Measurements from ENCODE around the gene SMARCA2.

The SMARCA2 gene

GRCh38 chr9:2032234-2032633 is 17.1 kb downstream of the SMARCA2 start:
- no peak for DNase-seq (ENCODE audit: low read depth)
- H3K4me3 ChIP-seq (ENCODE audit: low read depth, low read length): no peak overlapping the region

GRCh38 chr9:2036844-2037243 is 21.7 kb downstream of the SMARCA2 start:
- DNase-seq (ENCODE audit: low read depth): no peak
- H3K4me3 ChIP-seq (ENCODE audit: low read depth, low read length): no peak overlapping the region

- no peak for DNase-seq (ENCODE audit: low read depth)
- no peak overlapping the region for H3K4me3 ChIP-seq (ENCODE audit: low read depth, low read length)
Observed at GRCh38 chr9:2039294-2040180, 24.4 kb downstream of the SMARCA2 start.

- DNase-seq (ENCODE audit: low read depth): no peak
- H3K4me3 ChIP-seq (ENCODE audit: low read depth, low read length): no peak overlapping the region
Observed at GRCh38 chr9:2040828-2041227, 25.7 kb downstream of the SMARCA2 start.

GRCh38 chr9:2041736-2042135 is 26.6 kb downstream of the SMARCA2 start:
- no peak overlapping the region for H3K4me3 ChIP-seq (ENCODE audit: low read depth, low read length)

GRCh38 chr9:2043243-2043642 is 28.1 kb downstream of the SMARCA2 start:
- H3K4me3 ChIP-seq (ENCODE audit: low read depth, low read length): no peak overlapping the region
- no peak for DNase-seq (ENCODE audit: low read depth)

More at GRCh38 chr9:2041736-2042135, 26.6 kb downstream of the SMARCA2 start:
- DNase-seq (ENCODE audit: low read depth): no peak

GRCh38 chr9:2043881-2044462 is 28.8 kb downstream of the SMARCA2 start:
- no peak for DNase-seq (ENCODE audit: low read depth)
- no peak overlapping the region for H3K4me3 ChIP-seq (ENCODE audit: low read depth, low read length)

GRCh38 chr9:2047144-2047671 is 32.1 kb downstream of the SMARCA2 start:
- DNase-seq (ENCODE audit: low read depth): no peak
- H3K4me3 ChIP-seq (ENCODE audit: low read depth, low read length): no peak overlapping the region

- DNase-seq (ENCODE audit: low read depth): no peak
- no peak overlapping the region for H3K4me3 ChIP-seq (ENCODE audit: low read depth, low read length)
Observed at GRCh38 chr9:2047916-2048315, 32.8 kb downstream of the SMARCA2 start.

GRCh38 chr9:2050236-2050635 is 35.1 kb downstream of the SMARCA2 start:
- H3K4me3 ChIP-seq (ENCODE audit: low read depth, low read length): no peak overlapping the region
- DNase-seq (ENCODE audit: low read depth): no peak

GRCh38 chr9:2053883-2054845 is 39.0 kb downstream of the SMARCA2 start:
- H3K4me3 ChIP-seq (ENCODE audit: low read depth, low read length): no peak overlapping the region
- peak; percentile 55 for DNase-seq (ENCODE audit: low read depth)

GRCh38 chr9:2055203-2055658 is 40.1 kb downstream of the SMARCA2 start:
- H3K4me3 ChIP-seq (ENCODE audit: low read depth, low read length): no peak overlapping the region
- peak; percentile 9 for DNase-seq (ENCODE audit: low read depth)

- H3K4me3 ChIP-seq (ENCODE audit: low read depth, low read length): no peak overlapping the region
- no peak for DNase-seq (ENCODE audit: low read depth)
Observed at GRCh38 chr9:2059274-2059929, 44.3 kb downstream of the SMARCA2 start.

GRCh38 chr9:2060424-2060823 is 45.3 kb downstream of the SMARCA2 start:
- DNase-seq (ENCODE audit: low read depth): no peak

GRCh38 chr9:2065704-2066103 is 50.6 kb downstream of the SMARCA2 start:
- no peak overlapping the region for H3K4me3 ChIP-seq (ENCODE audit: low read depth, low read length)
- no peak for DNase-seq (ENCODE audit: low read depth)

More at GRCh38 chr9:2060424-2060823, 45.3 kb downstream of the SMARCA2 start:
- H3K4me3 ChIP-seq (ENCODE audit: low read depth, low read length): no peak overlapping the region

- H3K4me3 ChIP-seq (ENCODE audit: low read depth, low read length): no peak overlapping the region
- no peak for DNase-seq (ENCODE audit: low read depth)
Observed at GRCh38 chr9:2066312-2067273, 51.4 kb downstream of the SMARCA2 start.

- H3K4me3 ChIP-seq (ENCODE audit: low read depth, low read length): no peak overlapping the region
- DNase-seq (ENCODE audit: low read depth): no peak
Observed at GRCh38 chr9:2072752-2073405, 57.7 kb downstream of the SMARCA2 start.
